HT1080 (cell line): ENCODE data around the gene ZNF234. TPM values are rescaled to one million over a fixed set of nuclear protein-coding genes. Genes with fewer than 3 reads are reported as not detected.
"Not testable (repeated sequence)": the region's sequence is repeated elsewhere in the genome, so short reads cannot be mapped to it uniquely, and the experiment has no call there.

Experiments used
- DNase-seq: peaks from one replicate; pipeline ENCODE4 v3.0.0-alpha.2; 2015; ENCODE audit warnings: low read depth
- polyA plus RNA-seq, 2 experiments: library from polyadenylated mRNA; depleted of rRNA; stranded (reverse); fragments of >200 nt; gene quantifications; 2 replicates each; pipeline ENCODE4 v1.2.3, GENCODE V29; 2015
- total RNA-seq: library from RNA; depleted of rRNA; stranded (reverse); fragments of >200 nt; shearing (Covaris generic); gene quantifications from 2 replicates; pipeline ENCODE4 v1.2.3, GENCODE V29; 2014; rRNA removed

ZNF234 gene
- total RNA-seq: 6.7 and 8.1 TPM in 2 replicates
- polyA plus RNA-seq (2015; cell fraction: cytosol; rRNA removed): 4.8 TPM in 2 replicates
- 20.0 TPM in 2 replicates for polyA plus RNA-seq (2015; cell fraction: nucleus; rRNA removed)

GRCh38 chr19:44141191-44142058, at the start of gene ZNF234:
TSS of gene ZNF234 (plus strand) at chr19:44141554. CDS start at chr19:44144633, 3,079 bp downstream.
- peak; percentile 79 for DNase-seq

- DNase-seq: no peak
Measured at GRCh38 chr19:44092108-44092507, 49.2 kb upstream of the ZNF234 start.

DNA sequence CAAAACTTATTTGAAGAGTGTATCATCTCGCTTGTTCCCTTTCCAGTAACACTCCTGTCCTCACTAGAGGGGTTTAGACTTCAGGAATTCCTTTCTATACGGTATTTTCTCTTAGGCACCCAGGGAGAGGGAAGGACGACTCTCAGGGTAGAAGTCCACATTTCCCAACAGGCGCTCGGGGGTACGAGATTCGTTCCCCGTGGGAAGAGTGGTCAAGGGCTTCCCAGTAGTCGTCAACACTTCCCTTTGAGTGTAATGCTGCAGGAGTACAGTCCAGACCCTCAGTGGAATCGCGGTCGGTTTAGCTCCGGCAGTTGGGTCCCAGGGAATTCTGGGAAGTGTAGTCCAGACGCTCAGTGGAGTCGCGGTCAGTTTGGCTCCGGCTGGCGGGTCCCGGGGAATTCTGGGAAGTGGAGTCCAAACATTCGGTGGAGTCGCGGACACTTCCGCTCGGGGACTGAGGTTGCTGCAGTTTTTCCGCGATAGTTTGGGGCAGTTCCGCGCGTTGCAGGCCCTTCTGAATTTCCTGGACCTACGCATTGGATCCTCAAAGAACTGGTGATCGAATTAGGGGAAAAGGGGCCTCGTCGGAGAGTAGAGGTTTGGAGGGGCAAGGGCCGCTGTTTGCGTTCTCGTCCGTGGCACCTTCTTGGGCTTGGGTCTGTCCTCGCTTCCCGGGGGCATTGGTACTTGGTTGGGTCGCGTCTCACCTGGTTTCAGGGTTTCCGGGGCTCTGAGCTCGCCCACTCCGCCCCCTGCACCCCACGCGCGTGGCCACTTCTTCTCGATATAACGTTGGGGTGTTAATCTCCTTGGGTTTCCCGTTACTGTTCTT, 47.2 kb upstream of the ZNF234 start, which contains the start of gene ZNF224:
Gene ZNF224, plus strand, starts transcription at position 431 of the 835 bp plus-strand sequence. CDS start 3,513 bp downstream, outside the sequence.
- peak; percentile 92 for DNase-seq

DNA sequence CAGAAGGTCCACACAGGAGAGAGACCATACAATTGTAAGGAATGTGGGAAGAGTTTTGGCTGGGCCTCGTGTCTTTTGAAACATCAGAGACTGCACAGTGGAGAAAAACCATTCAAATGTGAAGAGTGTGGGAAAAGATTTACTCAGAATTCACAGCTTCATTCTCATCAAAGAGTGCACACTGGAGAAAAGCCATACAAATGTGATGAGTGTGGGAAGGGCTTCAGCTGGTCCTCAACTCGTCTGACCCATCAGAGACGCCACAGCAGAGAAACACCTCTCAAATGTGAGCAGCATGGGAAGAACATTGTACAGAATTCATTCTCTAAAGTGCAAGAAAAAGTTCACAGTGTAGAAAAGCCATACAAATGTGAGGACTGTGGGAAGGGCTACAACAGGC, 33.6 kb upstream of the ZNF234 start:
- no peak for DNase-seq

DNA sequence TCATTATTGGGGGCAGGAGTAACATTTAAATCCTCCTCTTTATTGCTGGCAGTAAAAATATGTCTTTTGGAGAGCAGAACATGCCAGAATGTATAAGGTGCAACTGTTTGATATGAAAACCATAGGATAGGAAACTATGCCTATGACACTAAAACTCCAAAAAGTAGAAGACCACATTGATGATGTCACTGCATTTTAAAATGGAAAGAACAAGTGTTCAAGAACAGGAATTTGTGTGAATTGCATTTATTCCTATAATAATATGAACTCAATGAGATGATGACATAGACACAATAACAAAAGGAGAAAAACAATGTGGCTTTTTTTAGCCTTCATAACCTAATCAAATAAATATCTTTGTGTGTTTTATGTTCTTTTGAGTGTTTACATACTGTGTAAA, 31.9 kb upstream of the ZNF234 start:
- no peak for DNase-seq

DNA sequence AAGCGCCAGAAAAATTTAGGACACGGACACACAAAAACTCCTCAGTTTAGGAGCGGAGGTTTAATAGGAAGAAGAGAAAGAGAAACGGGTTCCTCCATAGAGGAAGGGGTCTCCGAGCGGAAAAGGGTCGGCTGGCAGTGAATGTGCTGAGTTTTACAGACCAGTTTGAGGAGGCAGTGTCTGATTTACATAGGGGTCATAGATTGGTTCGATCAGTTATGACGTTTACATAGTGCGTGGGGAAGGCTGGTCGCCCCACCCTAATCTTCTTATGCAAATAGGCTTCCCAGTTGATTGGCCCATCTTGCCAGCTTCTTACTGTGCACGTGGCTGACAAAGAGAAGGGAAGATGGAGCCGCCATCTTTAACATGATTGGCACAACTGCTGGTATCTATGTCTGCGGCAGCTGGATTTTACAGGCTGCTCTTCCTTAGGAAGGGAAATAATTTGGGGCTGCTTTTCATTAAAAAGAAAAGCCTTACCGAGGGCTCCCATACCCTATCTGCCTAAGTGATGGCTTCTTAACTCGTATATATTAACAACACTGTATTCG, 29.4 kb upstream of the ZNF234 start:
- DNase-seq: peak; percentile 39

DNA sequence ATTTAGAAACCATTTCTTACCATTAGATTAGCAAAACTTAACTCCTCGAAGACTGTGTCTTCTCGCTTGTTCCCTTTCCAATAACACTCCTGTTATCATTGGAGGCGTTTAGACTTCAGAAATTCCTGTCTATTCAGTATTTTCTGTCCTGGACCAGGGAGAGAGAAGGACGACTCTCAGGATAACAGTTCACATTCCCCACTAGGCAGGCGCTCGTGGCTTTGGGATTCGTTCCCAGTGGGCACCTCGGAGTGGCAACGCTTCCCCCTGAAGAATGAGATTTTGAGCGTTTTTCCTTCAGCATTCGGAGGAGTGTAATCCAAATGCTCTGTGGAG, 28.6 kb upstream of the ZNF234 start:
- DNase-seq: no peak

DNA sequence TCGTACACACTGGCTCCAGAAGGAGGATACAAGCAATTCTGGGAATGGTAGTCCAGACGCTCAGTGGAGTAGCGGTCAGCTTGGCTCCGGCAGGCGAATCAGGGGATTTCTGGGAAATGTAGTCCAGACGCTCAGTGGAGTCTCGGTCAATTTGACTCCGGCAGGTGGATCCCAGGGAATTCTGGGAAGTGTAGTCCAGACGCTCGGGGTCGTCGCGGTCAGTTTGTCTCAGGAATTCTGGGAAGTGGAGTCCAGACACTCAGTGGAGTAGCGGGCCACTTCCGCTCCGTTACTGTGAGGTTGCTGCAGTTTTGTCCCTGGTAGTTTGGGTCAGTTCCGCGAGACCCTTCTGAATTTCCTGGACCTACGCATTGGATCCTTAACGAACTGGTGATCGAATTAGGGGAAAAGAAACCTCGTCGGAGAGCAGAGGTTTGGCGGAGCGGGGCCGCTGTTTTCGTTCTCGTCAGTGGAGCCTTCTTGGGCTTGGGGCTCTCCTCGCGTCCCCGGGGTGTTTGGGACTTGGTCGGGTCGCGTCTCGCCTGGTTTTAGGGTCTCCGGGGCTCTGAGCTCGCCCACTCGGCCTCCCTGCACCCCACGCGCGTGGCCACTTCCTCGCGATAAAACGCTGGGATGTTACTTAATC, 28.1 kb upstream of the ZNF234 start, which contains the start of gene ZNF225:
Gene ZNF225, plus strand, starts transcription at position 262 of the 646 bp plus-strand sequence. CDS start 2,429 bp downstream, outside the sequence.
- peak; percentile 99 for DNase-seq

- no peak for DNase-seq
Measured at GRCh38 chr19:44113784-44114390, 27.5 kb upstream of the ZNF234 start.

GRCh38 chr19:44121162-44121561, 20.2 kb upstream of the ZNF234 start:
- DNase-seq: not testable (repeated sequence)

GRCh38 chr19:44131955-44132354, 9.4 kb upstream of the ZNF234 start:
- DNase-seq: no peak

- DNase-seq: peak; percentile 24
Measured at GRCh38 chr19:44142059-44142433, 692 bp downstream of the ZNF234 start.

GRCh38 chr19:44149776-44150175, 8.4 kb downstream of the ZNF234 start:
- DNase-seq: no peak

GRCh38 chr19:44151491-44151890, 10.1 kb downstream of the ZNF234 start:
- DNase-seq: no peak

DNA sequence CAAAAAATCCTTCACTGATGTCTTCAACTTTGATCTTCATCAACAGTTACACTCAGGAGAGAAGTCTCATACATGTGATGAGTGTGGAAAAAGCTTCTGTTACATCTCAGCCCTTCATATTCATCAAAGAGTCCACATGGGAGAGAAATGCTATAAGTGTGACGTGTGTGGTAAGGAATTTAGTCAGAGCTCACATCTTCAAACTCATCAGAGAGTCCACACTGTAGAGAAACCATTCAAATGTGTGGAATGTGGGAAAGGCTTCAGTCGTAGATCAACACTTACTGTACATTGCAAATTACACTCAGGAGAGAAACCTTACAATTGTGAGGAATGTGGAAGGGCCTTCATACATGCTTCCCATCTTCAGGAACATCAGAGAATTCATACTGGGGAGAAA, 15.1 kb downstream of the ZNF234 start:
- DNase-seq: no peak

DNA sequence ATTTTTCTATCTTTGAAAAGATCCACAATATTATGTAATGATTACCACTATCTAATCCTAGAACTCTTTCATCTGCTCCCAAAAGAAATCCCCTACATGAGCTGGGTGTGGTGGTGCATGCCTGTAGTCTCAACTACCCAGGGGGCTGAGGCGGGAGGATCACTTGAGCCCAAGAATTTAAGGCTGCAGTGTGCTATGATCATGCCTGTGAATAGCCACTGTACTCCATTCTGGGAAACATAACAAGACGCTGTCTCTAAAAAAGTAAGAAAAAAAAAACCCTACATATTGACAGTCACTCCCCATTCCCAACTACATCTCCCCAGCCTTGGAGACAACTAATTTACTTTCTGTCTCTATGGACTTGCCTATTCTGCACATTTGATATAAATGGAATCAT, 22.4 kb downstream of the ZNF234 start:
- no peak for DNase-seq

GRCh38 chr19:44164327-44164672, 22.9 kb downstream of the ZNF234 start:
- DNase-seq: no peak

- peak; percentile 99 for DNase-seq
Measured at GRCh38 chr19:44164673-44165512, 23.5 kb downstream of the ZNF234 start, which contains the start of gene ZNF226. TSS of gene ZNF226 (plus strand) at chr19:44165100. CDS start at chr19:44170081, 4,981 bp downstream.

DNA sequence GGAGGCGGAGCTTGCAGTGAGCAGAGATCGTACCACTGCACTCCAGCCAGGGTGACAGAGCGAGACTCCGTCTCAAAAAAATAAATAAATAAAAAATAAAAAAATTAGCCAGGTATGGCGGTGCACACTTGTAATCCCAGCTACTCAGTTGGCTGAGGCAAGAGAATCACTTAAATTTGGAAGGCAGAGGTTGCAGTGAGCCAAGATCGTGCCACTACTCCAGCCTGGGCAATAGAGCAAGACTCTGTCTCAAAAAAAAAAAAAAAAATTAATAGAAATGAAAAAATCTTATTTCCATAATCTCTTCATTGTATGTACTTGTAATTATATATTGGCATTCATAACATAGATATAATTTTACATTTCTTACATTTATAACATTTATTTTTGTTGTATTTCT, 29.3 kb downstream of the ZNF234 start:
- not testable (repeated sequence) for DNase-seq

DNA sequence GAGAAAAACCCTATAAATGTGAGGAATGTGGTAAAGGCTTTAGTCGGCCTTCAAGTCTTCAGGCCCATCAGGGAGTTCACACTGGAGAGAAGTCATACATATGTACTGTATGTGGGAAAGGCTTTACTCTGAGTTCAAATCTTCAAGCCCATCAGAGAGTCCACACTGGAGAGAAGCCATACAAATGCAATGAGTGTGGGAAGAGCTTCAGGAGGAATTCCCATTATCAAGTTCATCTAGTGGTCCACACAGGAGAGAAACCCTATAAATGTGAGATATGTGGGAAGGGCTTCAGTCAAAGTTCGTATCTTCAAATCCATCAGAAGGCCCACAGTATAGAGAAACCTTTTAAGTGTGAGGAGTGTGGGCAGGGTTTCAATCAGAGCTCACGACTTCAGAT, 35.2 kb downstream of the ZNF234 start:
- no peak for DNase-seq
